Smooth muscle cell (in vitro differentiated cells): ENCODE results near the gene RGMB. TPM values are rescaled to one million over a fixed set of nuclear protein-coding genes. Genes with fewer than 3 reads are reported as not detected.

Experiments used
- DNase-seq: peaks from one replicate; lab custom pipeline; 2025; ENCODE audit not compliant: unreplicated experiment; lab: John Stamatoyannopoulos, UW
- H2AFZ ChIP-seq: fragments of 200-600 bp; sonication (generic); 2 replicates; pipeline ENCODE4 v1.6.0; 2016; ENCODE audit warnings: antibody characterized with exemption, low read depth, mild to moderate bottlenecking
- H3F3A ChIP-seq: fragments of 200-600 bp; sonication (generic); 2 replicates; pipeline ENCODE4 v1.6.0; 2017; ENCODE audit warnings: antibody characterized with exemption, low read depth
- H3K27ac ChIP-seq: fragments of 200-600 bp; sonication (generic); 2 replicates; pipeline ENCODE4 v1.5.1; 2016; ENCODE audit warnings: low read depth, mild to moderate bottlenecking
- H3K27me3 ChIP-seq: fragments of 200-600 bp; sonication (generic); 2 replicates; pipeline ENCODE4 v1.6.1; 2016; ENCODE audit warnings: low read depth, mild to moderate bottlenecking
- H3K36me3 ChIP-seq: fragments of 200-600 bp; sonication (generic); 2 replicates; pipeline ENCODE4 v1.5.1; 2016; ENCODE audit warnings: low read depth
- H3K4me1 ChIP-seq: fragments of 200-600 bp; sonication (generic); 2 replicates; pipeline ENCODE4 v1.5.1; 2016; ENCODE audit warnings: low read depth
- H3K4me2 ChIP-seq: fragments of 200-600 bp; sonication (generic); 2 replicates; pipeline ENCODE4 v1.6.0; 2016; ENCODE audit warnings: mild to moderate bottlenecking
- H3K4me3 ChIP-seq: fragments of 200-600 bp; sonication (generic); 2 replicates; pipeline ENCODE4 v1.5.1; 2016; ENCODE audit warnings: mild to moderate bottlenecking
- H3K79me2 ChIP-seq: fragments of 200-600 bp; sonication (generic); 2 replicates; pipeline ENCODE4 v1.6.0; 2016; ENCODE audit warnings: low read depth, mild to moderate bottlenecking
- H3K9ac ChIP-seq: fragments of 200-600 bp; sonication (generic); 2 replicates; pipeline ENCODE4 v1.6.0; 2016; ENCODE audit warnings: low read depth
- H3K9me3 ChIP-seq: fragments of 200-600 bp; sonication (generic); replicated peaks from 2 replicates; pipeline ENCODE4 v1.5.1; 2016; ENCODE audit warnings: low read depth
- H4K20me1 ChIP-seq: fragments of 200-600 bp; sonication (generic); 2 replicates; pipeline ENCODE4 v1.6.0; 2016; ENCODE audit warnings: low read depth
- WGBS: methylation state at CpG from one replicate; pipeline ENCODE4 v1.1.7; 2016; ENCODE audit warnings: low lambda C conversion rate; 5-methylcytosine and 5-hydroxymethylcytosine counted together
- polyA plus RNA-seq: library from polyadenylated mRNA; unstranded; fragments of >200 nt; fragmentation: Nextera tagmentation; extraction: Ambion mirVana; gene quantifications from 2 replicates; pipeline ENCODE4 v1.2.1, GENCODE V29; 2016
- total RNA-seq: library from RNA; depleted of rRNA; stranded (reverse); fragments of >200 nt; gene quantifications from 2 replicates; pipeline ENCODE4 v1.2.3, GENCODE V29; 2014
- TF ChIP-seq, protein P1 (sequence below): fragments of 200-600 bp; sonication (generic); IDR thresholded peaks from 2 replicates; pipeline ENCODE4 v1.5.1; 2017; ENCODE audit warnings: borderline replicate concordance, mild to moderate bottlenecking, antibody characterized with exemption; ENCODE audit not compliant: insufficient read depth, poor library complexity, severe bottlenecking

The RGMB gene
- total and polyA plus RNA-seq, 2 experiments from 2014 or later: 8.0 to 11.2 TPM

DNA sequence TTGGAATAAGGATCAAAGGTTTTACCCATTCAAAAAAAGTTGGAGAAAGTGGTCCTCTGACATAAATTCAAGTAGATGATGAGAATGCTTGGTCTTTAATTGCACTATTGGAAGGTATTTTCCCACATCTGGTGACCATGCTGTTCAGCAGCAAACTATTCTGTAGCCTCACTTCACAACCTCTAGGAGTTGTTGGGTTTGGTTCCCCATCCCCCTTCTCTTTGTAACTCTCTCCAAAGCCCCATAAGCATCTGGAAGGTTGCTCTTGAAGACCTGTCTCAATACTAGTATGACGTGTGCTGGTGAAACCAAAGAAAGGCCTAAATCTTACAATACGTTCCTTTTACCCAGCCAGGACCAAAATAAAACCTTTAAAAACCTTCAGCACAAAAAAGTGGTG is 8.5 kb downstream of the RGMB start:
- 94% methylated on average over 2 of the region's 2 CpGs for WGBS
- Histone ChIP-seq H4K20me1 (peaks cover 88% of the 10 kb centered on the region), H3K36me3 (peaks cover 10% of the 10 kb centered on the region), H3K4me3 (no peak overlapping the region), H3K79me2 (peaks cover 71% of the 10 kb centered on the region), H3K27ac (no peak overlapping the region), H3K4me2 (no peak overlapping the region), H3K9ac (no peak overlapping the region), H2AFZ (no peak overlapping the region), H3K4me1 (no peaks in the 10 kb centered on the region), H3F3A (no peaks in the 10 kb centered on the region), H3K9me3 (no peaks in the 10 kb centered on the region), H3K27me3 (no peaks in the 10 kb centered on the region)
- DNase-seq: no peak
- TF ChIP-seq, protein P1, sequence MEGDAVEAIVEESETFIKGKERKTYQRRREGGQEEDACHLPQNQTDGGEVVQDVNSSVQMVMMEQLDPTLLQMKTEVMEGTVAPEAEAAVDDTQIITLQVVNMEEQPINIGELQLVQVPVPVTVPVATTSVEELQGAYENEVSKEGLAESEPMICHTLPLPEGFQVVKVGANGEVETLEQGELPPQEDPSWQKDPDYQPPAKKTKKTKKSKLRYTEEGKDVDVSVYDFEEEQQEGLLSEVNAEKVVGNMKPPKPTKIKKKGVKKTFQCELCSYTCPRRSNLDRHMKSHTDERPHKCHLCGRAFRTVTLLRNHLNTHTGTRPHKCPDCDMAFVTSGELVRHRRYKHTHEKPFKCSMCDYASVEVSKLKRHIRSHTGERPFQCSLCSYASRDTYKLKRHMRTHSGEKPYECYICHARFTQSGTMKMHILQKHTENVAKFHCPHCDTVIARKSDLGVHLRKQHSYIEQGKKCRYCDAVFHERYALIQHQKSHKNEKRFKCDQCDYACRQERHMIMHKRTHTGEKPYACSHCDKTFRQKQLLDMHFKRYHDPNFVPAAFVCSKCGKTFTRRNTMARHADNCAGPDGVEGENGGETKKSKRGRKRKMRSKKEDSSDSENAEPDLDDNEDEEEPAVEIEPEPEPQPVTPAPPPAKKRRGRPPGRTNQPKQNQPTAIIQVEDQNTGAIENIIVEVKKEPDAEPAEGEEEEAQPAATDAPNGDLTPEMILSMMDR: no peak

DNA sequence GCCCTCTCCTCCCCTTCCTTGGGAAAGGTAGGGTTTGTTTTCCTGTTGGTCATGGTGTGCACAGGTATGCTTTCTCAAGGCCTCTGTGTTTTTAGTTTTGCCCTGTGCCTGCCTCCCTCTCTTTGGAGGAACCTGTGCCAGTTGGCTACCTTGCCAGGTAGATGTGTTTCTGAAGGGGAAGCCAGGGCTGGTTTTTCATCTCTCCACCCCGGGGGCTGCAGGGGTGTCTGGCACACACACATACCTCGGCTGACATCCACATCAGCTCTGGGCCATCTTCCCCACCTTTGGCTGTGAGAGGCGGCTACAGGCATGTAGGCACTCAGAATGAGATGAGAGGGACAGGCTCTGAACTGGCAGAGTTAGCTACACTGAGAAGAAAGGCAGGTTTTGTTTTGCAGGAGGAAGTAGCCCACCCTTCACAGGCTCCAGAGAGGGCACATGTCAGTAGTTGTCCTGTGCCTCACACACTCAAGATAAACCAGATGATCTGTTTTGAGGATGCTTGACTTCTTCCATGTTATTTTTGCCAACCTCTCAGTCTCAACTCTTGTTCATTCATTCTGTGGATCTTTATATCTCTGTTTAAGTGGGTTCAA is 9.7 kb downstream of the RGMB start:
- Histone ChIP-seq H3K9ac (no peak overlapping the region), H3K79me2 (peaks cover 66% of the 10 kb centered on the region), H4K20me1 (peaks cover 88% of the 10 kb centered on the region), H3F3A (no peaks in the 10 kb centered on the region), H2AFZ (no peak overlapping the region), H3K4me1 (no peaks in the 10 kb centered on the region), H3K9me3 (no peaks in the 10 kb centered on the region), H3K4me2 (no peak overlapping the region), H3K4me3 (no peak overlapping the region), H3K36me3 (peaks cover 10% of the 10 kb centered on the region), H3K27me3 (no peaks in the 10 kb centered on the region), H3K27ac (no peak overlapping the region)
- DNase-seq: no peak
- WGBS: 88% methylated on average over 3 of the region's 3 CpGs
- TF ChIP-seq, protein P1: no peak

DNA sequence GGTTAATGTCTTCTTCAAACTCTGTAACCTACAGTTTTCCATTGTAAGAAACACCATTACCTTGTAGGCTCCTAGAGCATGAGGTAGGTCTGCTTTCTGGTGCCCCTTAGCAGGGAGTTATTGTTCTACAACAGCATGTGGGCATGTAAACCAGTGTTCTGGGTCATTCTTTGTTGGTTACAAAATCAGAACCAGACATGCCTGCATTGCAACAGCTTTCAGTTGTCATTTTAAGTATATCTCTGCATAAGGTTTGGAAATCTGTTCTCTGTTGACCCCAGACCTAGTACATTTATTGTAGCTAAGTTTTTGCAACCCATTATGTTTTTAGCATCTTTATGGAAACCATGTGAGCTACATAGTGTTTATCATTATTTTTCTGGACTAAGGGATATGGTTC is 10.9 kb downstream of the RGMB start:
- Histone ChIP-seq H3K36me3 (peaks cover 10% of the 10 kb centered on the region), H3K4me2 (no peak overlapping the region), H3K4me1 (no peaks in the 10 kb centered on the region)

DNA sequence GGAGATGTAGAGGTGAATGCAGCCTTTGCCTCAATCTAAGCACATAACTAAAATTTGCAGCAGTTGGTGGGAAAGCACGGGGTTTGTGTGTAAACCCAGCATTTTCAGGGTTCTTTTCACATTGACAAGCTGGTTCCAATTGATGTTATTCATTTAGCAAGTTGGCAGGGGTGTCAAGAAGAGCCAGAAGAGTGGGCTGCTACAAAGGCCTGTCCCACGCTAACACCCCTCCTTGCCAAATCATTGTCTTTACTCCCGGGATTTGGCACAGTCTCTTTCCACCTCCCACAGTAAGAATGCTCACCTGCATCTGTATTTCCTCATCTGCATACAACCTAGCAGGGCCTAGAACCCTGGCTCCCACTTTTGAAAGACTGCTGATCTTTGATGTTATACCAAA is 11.8 kb downstream of the RGMB start:
- no peaks in the 10 kb centered on the region for H3K9me3 ChIP-seq
- H3F3A ChIP-seq: no peaks in the 10 kb centered on the region
- H2AFZ ChIP-seq: no peak overlapping the region
- H3K4me2 ChIP-seq: no peak overlapping the region
- H3K27me3 ChIP-seq: no peaks in the 10 kb centered on the region
- H3K4me3 ChIP-seq: no peak overlapping the region
- WGBS: 96% methylated on average over 3 of the region's 3 CpGs
- H3K79me2 ChIP-seq: peaks cover 61% of the 10 kb centered on the region
- no peak overlapping the region for H3K9ac ChIP-seq
- H3K27ac ChIP-seq: no peak overlapping the region
- no peaks in the 10 kb centered on the region for H3K4me1 ChIP-seq
- peaks cover 10% of the 10 kb centered on the region for H3K36me3 ChIP-seq
- H4K20me1 ChIP-seq: peaks cover 93% of the 10 kb centered on the region
- no peak for DNase-seq
- TF ChIP-seq, protein P1: no peak

More for the DNA sequence above, 10.9 kb downstream of the RGMB start:
- Histone ChIP-seq H3K27me3 (no peaks in the 10 kb centered on the region), H2AFZ (no peak overlapping the region), H3K9me3 (no peaks in the 10 kb centered on the region), H3K4me3 (no peak overlapping the region), H3K9ac (no peak overlapping the region), H4K20me1 (peaks cover 89% of the 10 kb centered on the region), H3K27ac (no peak overlapping the region), H3F3A (no peaks in the 10 kb centered on the region), H3K79me2 (peaks cover 64% of the 10 kb centered on the region)
- TF ChIP-seq, protein P1: no peak
- DNase-seq: no peak
